Lower lobe of right lung (tissue), 2 donors: ENCODE measurements around the gene ISG15. TPM values are rescaled to one million over a fixed set of nuclear protein-coding genes. Genes with fewer than 3 reads are reported as not detected.
A peak's percentile ranks its signal among the peaks of the same experiment; 100 is the strongest.
"Not testable (repeated sequence)": the region's sequence is repeated elsewhere in the genome, so short reads cannot be mapped to it uniquely, and the experiment has no call there.

Experiments
- ATAC-seq, 2 donors: fragments of 200-7000 bp; cut with Tn5 transposase; one replicate each; pipeline ENCODE4 v1.9.1; 2020 to 2022; ENCODE audit warnings: mild to moderate bottlenecking in 2 of 2, moderate library complexity in 2 of 2
- DNase-seq: peaks from one replicate; pipeline ENCODE4 v3.0.0-alpha.2; 2020
- H3K27ac ChIP-seq: fragments of 200-600 bp; one replicate; pipeline ENCODE4 v1.8.0; 2022
- H3K27me3 ChIP-seq: fragments of 200-600 bp; one replicate; pipeline ENCODE4 v1.8.0; 2022; ENCODE audit warnings: low read depth
- H3K36me3 ChIP-seq: fragments of 200-600 bp; one replicate; pipeline ENCODE4 v1.8.0; 2022; ENCODE audit warnings: mild to moderate bottlenecking
- H3K4me1 ChIP-seq: fragments of 200-600 bp; one replicate; pipeline ENCODE4 v1.8.0; 2022
- H3K4me3 ChIP-seq: fragments of 200-600 bp; one replicate; pipeline ENCODE4 v1.8.0; 2022; ENCODE audit warnings: mild to moderate bottlenecking
- H3K9me3 ChIP-seq: fragments of 200-600 bp; one replicate; pipeline ENCODE4 v1.8.0; 2022
- intact Hi-C: fragments of 100-400 bp; cut with DNase I; formaldehyde crosslinking; loops from one replicate; pipeline ENCODE4 v1.11.0; 2022
- total RNA-seq: library from RNA; stranded (reverse); fragmentation: NEBNext Ultra II Directional; extraction: Animal tissue kit (Norgen Biotek cat#: 25700); gene quantifications from one replicate; pipeline ENCODE4 v1.2.1, GENCODE V29; 2021
- TF ChIP-seq, protein P1 (sequence below): fragments of 200-600 bp; IDR thresholded peaks from one replicate; pipeline ENCODE4 v1.8.0; 2022; ENCODE audit warnings: antibody characterized with exemption, mild to moderate bottlenecking
- donor health status: DM: no; HTN: yes; CAD: no; lungs with severe emphysema.

ISG15 gene
- total RNA-seq, 1 donor from 2014 or later: 76.9 TPM

DNA sequence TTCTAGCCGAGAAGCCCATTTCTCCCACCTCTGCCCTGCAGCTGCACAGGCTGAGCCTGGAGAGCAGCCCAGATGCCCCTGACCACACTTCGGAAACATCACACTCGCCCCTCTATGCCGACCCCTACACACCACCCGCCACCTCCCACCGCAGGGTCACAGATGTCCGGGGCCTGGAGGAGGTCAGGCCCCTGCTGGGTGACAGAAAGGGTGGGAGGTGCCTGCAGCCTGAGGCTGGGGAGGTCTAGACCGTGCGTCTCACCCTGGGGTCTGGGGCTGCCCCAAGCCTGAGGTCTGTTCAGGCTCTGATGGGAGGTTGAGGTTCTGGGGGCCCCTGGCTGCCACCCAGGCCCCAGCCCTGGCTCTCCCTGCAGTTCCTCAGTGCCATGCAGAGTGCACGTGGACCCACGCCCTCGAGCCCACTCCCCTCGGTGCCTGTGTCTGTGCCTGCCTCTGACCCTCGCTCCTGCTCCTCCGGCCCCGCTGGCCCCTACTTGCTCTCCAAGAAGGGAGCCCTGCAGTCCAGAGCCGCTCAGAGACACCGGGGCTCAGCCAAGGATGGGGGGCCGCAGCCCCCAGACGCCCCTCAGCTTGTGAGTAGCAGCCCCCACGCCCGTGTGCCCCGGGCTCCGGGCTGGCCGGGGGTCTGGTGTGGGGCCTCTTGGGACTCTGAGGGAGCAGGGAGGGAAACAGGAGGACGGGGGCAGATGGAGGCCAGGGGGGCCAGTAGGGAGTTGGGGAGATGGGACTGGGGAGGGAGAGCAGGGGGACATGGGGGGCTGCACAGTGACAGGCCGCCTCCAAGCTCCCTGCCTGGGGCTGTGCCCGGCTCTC is 39.6 kb upstream of the ISG15 start:
- DNase-seq (no peak), ATAC-seq (no peak)
- Histone ChIP-seq H3K27ac (no peak overlapping the region), H3K27me3 (peaks cover 65% of the 10 kb centered on the region), H3K9me3 (no peaks in the 10 kb centered on the region), H3K4me3 (no peak overlapping the region), H3K4me1 (peaks cover 11% of the 10 kb centered on the region), H3K36me3 (no peaks in the 10 kb centered on the region)
- intact Hi-C loops: no loop called here
- TF ChIP-seq, protein P1, sequence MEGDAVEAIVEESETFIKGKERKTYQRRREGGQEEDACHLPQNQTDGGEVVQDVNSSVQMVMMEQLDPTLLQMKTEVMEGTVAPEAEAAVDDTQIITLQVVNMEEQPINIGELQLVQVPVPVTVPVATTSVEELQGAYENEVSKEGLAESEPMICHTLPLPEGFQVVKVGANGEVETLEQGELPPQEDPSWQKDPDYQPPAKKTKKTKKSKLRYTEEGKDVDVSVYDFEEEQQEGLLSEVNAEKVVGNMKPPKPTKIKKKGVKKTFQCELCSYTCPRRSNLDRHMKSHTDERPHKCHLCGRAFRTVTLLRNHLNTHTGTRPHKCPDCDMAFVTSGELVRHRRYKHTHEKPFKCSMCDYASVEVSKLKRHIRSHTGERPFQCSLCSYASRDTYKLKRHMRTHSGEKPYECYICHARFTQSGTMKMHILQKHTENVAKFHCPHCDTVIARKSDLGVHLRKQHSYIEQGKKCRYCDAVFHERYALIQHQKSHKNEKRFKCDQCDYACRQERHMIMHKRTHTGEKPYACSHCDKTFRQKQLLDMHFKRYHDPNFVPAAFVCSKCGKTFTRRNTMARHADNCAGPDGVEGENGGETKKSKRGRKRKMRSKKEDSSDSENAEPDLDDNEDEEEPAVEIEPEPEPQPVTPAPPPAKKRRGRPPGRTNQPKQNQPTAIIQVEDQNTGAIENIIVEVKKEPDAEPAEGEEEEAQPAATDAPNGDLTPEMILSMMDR: no peak

DNA sequence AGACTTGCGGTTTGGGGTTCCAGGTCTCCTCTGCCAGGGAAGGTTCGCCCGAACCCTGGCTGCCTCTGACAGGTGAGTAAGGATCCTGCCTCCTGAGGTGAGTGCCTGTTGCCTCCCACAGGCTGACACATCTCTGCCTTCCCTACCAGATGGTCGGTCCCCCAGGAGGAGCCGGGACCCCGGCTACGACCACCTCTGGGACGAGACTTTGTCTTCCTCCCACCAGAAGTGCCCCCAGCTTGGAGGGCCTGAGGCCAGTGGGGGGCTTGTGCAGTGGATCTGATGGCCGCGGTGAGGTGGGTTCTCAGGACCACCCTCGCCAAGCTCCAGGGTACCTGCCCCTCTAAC is 39.0 kb upstream of the ISG15 start:
- Histone ChIP-seq H3K9me3 (no peaks in the 10 kb centered on the region), H3K4me3 (no peak overlapping the region), H3K36me3 (no peaks in the 10 kb centered on the region), H3K27ac (no peak overlapping the region), H3K27me3 (peaks cover 64% of the 10 kb centered on the region), H3K4me1 (peaks cover 11% of the 10 kb centered on the region)
- TF ChIP-seq, protein P1: no peak
- intact Hi-C loops: no loop called here
- DNase-seq (no peak), ATAC-seq (no peak)

DNA sequence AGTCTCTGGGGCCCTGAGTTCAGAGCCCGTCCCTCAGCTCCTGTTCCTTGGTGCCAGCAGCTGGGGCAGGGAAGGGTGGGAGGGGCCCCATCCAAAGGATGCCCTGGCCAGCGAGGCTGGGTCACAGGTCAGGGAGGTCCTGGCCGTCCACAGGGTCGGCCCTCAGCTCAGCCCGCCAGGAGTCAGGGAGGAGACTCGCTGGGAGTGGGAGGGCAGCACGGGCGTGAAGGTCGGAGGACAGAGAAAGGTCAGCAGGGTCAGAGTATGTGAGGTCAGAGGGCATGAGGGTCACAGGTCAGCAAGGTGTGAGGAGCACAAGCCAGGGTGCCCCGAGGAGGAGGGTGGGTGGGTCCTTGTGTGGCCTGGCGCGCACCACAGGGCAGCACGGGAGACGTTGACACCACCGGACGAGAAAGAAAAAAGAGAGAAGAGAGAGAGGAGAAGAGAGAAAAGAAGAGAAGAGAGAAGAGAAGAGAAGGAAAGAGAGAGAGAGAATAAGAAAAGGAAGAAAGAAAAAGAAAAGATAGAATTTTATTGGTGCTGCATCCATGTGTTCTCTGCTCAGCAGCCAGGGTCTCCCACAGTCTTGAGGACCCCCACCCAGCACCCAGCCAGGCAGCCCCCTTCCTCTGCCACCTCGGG is 38.5 kb upstream of the ISG15 start:
- H3K9me3 ChIP-seq: no peaks in the 10 kb centered on the region
- H3K36me3 ChIP-seq: no peaks in the 10 kb centered on the region
- H3K4me1 ChIP-seq: peaks cover 11% of the 10 kb centered on the region
- no peak overlapping the region for H3K27ac ChIP-seq
- ATAC-seq (no peak), DNase-seq (no peak)
- intact Hi-C loops: no loop called here
- peaks cover 58% of the 10 kb centered on the region for H3K27me3 ChIP-seq
- H3K4me3 ChIP-seq: no peak overlapping the region
- TF ChIP-seq, protein P1: no peak

DNA sequence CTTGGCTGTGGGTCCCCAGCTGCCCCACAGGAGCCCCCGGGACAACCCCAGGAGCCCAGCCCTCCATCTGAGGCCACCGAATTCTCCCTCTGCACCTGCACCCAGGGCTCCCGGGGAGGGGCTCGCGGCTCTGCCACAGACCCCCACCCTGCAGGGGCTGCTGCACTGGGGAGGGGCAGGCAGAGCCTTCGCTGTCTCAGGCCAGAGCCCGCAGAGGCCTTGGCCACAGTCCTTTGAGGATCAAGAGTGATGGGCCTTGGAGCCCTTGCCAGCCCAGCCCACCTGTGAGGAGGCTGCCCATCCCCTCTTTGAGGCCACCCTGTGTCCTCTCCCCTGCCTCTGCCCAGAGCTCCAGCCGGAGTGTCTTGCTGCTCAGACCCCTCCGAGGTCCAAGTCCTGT is 37.9 kb upstream of the ISG15 start:
- DNase-seq (no peak), ATAC-seq (no peak)
- H3K27me3 ChIP-seq: peaks cover 55% of the 10 kb centered on the region
- H3K4me1 ChIP-seq: peaks cover 11% of the 10 kb centered on the region
- H3K4me3 ChIP-seq: no peak overlapping the region
- intact Hi-C loops: no loop called here
- TF ChIP-seq, protein P1: no peak
- no peak overlapping the region for H3K27ac ChIP-seq
- H3K36me3 ChIP-seq: no peaks in the 10 kb centered on the region
- H3K9me3 ChIP-seq: no peaks in the 10 kb centered on the region

DNA sequence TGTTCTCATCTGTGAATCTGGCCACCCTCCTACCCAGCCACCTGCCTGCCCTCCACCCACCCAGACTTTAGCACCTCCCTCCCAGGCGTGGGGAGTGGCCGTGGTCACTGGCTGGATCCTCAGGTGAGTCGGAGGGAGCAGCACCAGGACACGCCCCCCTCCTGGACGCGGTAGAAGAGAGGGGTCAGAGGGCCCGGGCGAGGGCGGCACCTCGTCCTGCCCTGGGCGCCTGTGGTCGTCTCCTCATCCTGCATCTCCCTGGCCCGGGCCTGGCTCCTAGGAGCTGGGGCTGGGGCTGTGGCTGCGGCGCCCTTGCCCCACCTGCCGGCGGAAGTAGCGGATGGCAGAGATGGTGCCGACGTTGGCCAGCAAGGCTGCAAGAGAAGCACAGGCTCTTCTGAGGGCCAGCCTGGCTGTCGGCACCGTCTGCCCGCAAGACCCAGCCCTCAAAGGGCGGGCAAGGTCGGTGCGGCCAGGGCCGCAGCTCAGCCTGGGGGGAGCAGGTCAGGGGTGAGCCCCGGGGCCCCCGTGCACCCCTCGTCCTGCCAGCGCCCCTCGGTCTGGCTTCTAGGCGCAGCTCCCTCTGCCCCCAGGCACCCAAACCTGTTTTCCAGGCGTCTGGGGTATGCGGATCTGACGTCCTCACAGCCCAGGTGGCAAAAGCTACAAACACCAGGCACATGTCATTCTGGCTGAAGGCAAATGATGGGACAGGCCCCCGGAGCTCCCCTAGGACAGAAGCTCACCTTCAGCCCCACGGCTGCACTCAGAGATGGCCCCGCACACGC is 37.2 kb upstream of the ISG15 start:
- peak; percentile 64 to 68 for ATAC-seq
- DNase-seq: peak; percentile 79
- Histone ChIP-seq H3K27me3 (peaks cover 47% of the 10 kb centered on the region), H3K36me3 (no peaks in the 10 kb centered on the region), H3K27ac (no peak overlapping the region), H3K9me3 (no peaks in the 10 kb centered on the region), H3K4me3 (peak overlapping the region; percentile 45), H3K4me1 (peaks cover 11% of the 10 kb centered on the region)
- intact Hi-C loops: no loop called here
- TF ChIP-seq, protein P1: peak; percentile 48

DNA sequence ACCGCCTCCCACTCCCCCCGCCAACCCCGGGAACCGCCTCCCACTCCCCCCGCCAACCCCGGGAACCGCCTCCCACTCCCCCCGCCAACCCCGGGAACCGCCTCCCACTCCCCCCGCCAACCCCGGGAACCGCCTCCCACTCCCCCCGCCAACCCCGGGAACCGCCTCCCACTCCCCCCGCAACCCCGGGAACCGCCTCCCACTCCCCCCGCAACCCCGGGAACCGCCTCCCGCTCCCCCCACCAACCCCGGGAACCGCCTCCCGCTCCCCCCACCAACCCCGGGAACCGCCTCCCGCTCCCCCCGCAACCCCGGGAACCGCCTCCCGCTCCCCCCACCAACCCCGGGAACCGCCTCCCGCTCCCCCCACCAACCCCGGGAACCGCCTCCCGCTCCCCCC is 36.5 kb upstream of the ISG15 start:
- ATAC-seq, H3K4me3 ChIP-seq, intact Hi-C loops, H3K9me3 ChIP-seq, H3K36me3 ChIP-seq, H3K27ac ChIP-seq, DNase-seq: not testable (repeated sequence)
- Histone ChIP-seq H3K27me3 (peaks cover 44% of the 10 kb centered on the region), H3K4me1 (peaks cover 11% of the 10 kb centered on the region)
